NCI-H2196 treated with DMSO at 0.1 percent for 48 hours (cell line): ENCODE measurements around the gene OMG.
"Not testable (repeated sequence)": the region's sequence is repeated elsewhere in the genome, so short reads cannot be mapped to it uniquely, and the experiment has no call there.

ENCODE experiments used
- DNase-seq: peaks from one replicate; lab custom pipeline; 2025; ENCODE audit not compliant: unreplicated experiment; lab: John Stamatoyannopoulos, UW

OMG gene

GRCh38 chr17:31266042-31266441 lies 31.0 kb downstream of the OMG start:
- no peak for DNase-seq

- not testable (repeated sequence) for DNase-seq
These were observed 34.1 kb downstream of the OMG start for GRCh38 chr17:31262923-31263322.

- DNase-seq, result no peak
These were observed 35.4 kb downstream of the OMG start for GRCh38 chr17:31261601-31262000.

- DNase-seq, result no peak
These were observed 36.9 kb downstream of the OMG start for GRCh38 chr17:31260151-31260550.

GRCh38 chr17:31256936-31257335 lies 40.1 kb downstream of the OMG start:
- no peak for DNase-seq

GRCh38 chr17:31254654-31255053 lies 42.4 kb downstream of the OMG start:
- no peak for DNase-seq

- no peak for DNase-seq
These were observed 44.3 kb downstream of the OMG start for GRCh38 chr17:31252741-31253140.

GRCh38 chr17:31251970-31252328 lies 45.1 kb downstream of the OMG start:
- no peak for DNase-seq

GRCh38 chr17:31251105-31251969 lies 45.7 kb downstream of the OMG start:
- DNase-seq, result no peak

GRCh38 chr17:31250229-31250628 lies 46.8 kb downstream of the OMG start:
- DNase-seq, result no peak

GRCh38 chr17:31249835-31250141 lies 47.3 kb downstream of the OMG start:
- no peak for DNase-seq

GRCh38 chr17:31248986-31249834 lies 47.8 kb downstream of the OMG start:
- no peak for DNase-seq
